Measurements from ENCODE around the gene ARFIP1. TPM values are rescaled to one million over a fixed set of nuclear protein-coding genes. Genes with fewer than 3 reads are reported as not detected.

ARFIP1 gene
- total RNA-seq, 5 donors from 2014 or later (not counting 1 experiment from before 2014, with no cell fraction given) = 8.2 to 16.3 (median 12.1) TPM

- Histone ChIP-seq H3K36me3 (ENCODE audit: control insufficient read depth in 2 of 2, extremely low read depth in 1 of 2, insufficient read depth in 1 of 2, low read length in 1 of 2) (no peaks in the 10 kb centered on the region), H3K4me3 (ENCODE audit: control insufficient read depth in 1 of 2, extremely low read depth in 1 of 2, low read length in 1 of 2) (no peak overlapping the region), H3K27me3 (replicated peaks in 1 of 2; ENCODE audit: control insufficient read depth in 2 of 2, extremely low read depth in 1 of 2, insufficient read depth in 2 of 2, low read length in 1 of 2) (peaks cover 0 to 16% of the 10 kb centered on the region in 2 experiments), H3K27ac (ENCODE audit: low read length) (no peak overlapping the region), H3K4me1 (ENCODE audit: control insufficient read depth in 1 of 2, extremely low read depth in 1 of 2, insufficient read depth in 2 of 2, low read length in 2 of 2) (no peaks in the 10 kb centered on the region), H3K9me3 (no peaks in the 10 kb centered on the region)
- WGBS (ENCODE audit: insufficient coverage) = 65% methylated on average over 3 of the region's 11 CpGs
- no peak for ATAC-seq (replicated peaks in 1 of 4)
- no peak overlapping the region for H3K4me3 Mint-ChIP-seq
- no peaks in the 10 kb centered on the region for H3K9me3 Mint-ChIP-seq
- H3K36me3 Mint-ChIP-seq = peaks cover 2% of the 10 kb centered on the region
- DNase-seq = no peak
- H3K4me1 Mint-ChIP-seq = no peaks in the 10 kb centered on the region
- CTCF ChIA-PET = interaction anchor here in 1 of 2 donors (0.6 to 0.7 kb wide), 2 partner anchors 20 to 44 kb away, joined by 3 read pairs; no protein-coding TSS in a partner anchor
- no peak overlapping the region for H3K27ac Mint-ChIP-seq
- POLR2A ChIA-PET = no interaction called here
- peaks cover 18 to 19% of the 10 kb centered on the region in 2 donors for H3K27me3 Mint-ChIP-seq
These were observed 170.9 kb downstream of the ARFIP1 start for GRCh38 chr4:152950402-152951274.

GRCh38 chr4:152951348-152951747 lies 171.6 kb downstream of the ARFIP1 start:
- Mint-ChIP-seq H3K36me3 (no peaks in the 10 kb centered on the region), H3K4me3 (no peak overlapping the region), H3K27ac (no peak overlapping the region), H3K4me1 (no peaks in the 10 kb centered on the region), H3K27me3 (peaks cover 14 to 19% of the 10 kb centered on the region in 2 donors), H3K9me3 (no peaks in the 10 kb centered on the region)
- H3K9me3 ChIP-seq = no peaks in the 10 kb centered on the region
- WGBS (ENCODE audit: insufficient coverage) = 80% methylated on average over 2 of the region's 3 CpGs
- H3K4me1 ChIP-seq (ENCODE audit: control insufficient read depth in 1 of 2, extremely low read depth in 1 of 2, insufficient read depth in 2 of 2, low read length in 2 of 2) = no peaks in the 10 kb centered on the region
- ATAC-seq (replicated peaks in 1 of 4) (no peak), DNase-seq (no peak)
- H3K36me3 ChIP-seq (ENCODE audit: control insufficient read depth in 2 of 2, extremely low read depth in 1 of 2, insufficient read depth in 1 of 2, low read length in 1 of 2) = no peaks in the 10 kb centered on the region
- ChIA-PET CTCF (no interaction called here), POLR2A (no interaction called here)
- H3K27me3 ChIP-seq (replicated peaks in 1 of 2; ENCODE audit: control insufficient read depth in 2 of 2, extremely low read depth in 1 of 2, insufficient read depth in 2 of 2, low read length in 1 of 2) = peaks cover 0 to 16% of the 10 kb centered on the region in 2 experiments
- H3K4me3 ChIP-seq (ENCODE audit: control insufficient read depth in 1 of 2, extremely low read depth in 1 of 2, low read length in 1 of 2) = no peak overlapping the region
- no peak overlapping the region for H3K27ac ChIP-seq (ENCODE audit: low read length)

GRCh38 chr4:152953514-152953913 lies 173.8 kb downstream of the ARFIP1 start:
- Histone ChIP-seq H3K36me3 (ENCODE audit: control insufficient read depth in 2 of 2, extremely low read depth in 1 of 2, insufficient read depth in 1 of 2, low read length in 1 of 2) (no peaks in the 10 kb centered on the region), H3K27ac (ENCODE audit: low read length) (no peak overlapping the region), H3K4me3 (ENCODE audit: control insufficient read depth in 1 of 2, extremely low read depth in 1 of 2, low read length in 1 of 2) (no peak overlapping the region), H3K4me1 (ENCODE audit: control insufficient read depth in 1 of 2, extremely low read depth in 1 of 2, insufficient read depth in 2 of 2, low read length in 2 of 2) (no peaks in the 10 kb centered on the region), H3K27me3 (replicated peaks in 1 of 2; ENCODE audit: control insufficient read depth in 2 of 2, extremely low read depth in 1 of 2, insufficient read depth in 2 of 2, low read length in 1 of 2) (peaks cover 0 to 14% of the 10 kb centered on the region in 2 experiments), H3K9me3 (no peaks in the 10 kb centered on the region)
- H3K4me3 Mint-ChIP-seq = no peak overlapping the region
- WGBS (ENCODE audit: insufficient coverage) = no CpG with 5 or more reads among the region's 3 CpGs
- peaks cover 0 to 6% (median 0%) of the 10 kb centered on the region in 3 donors for H3K4me1 Mint-ChIP-seq
- no peak for ATAC-seq (replicated peaks in 1 of 4)
- no peaks in the 10 kb centered on the region for H3K36me3 Mint-ChIP-seq
- DNase-seq = no peak
- H3K27ac Mint-ChIP-seq = no peak overlapping the region
- ChIA-PET CTCF (no interaction called here), POLR2A (no interaction called here)
- no peaks in the 10 kb centered on the region for H3K9me3 Mint-ChIP-seq
- peaks cover 4 to 7% of the 10 kb centered on the region in 2 donors for H3K27me3 Mint-ChIP-seq

GRCh38 chr4:152954741-152955140 lies 175.0 kb downstream of the ARFIP1 start:
- H3K27ac Mint-ChIP-seq = no peak overlapping the region
- no peak overlapping the region for H3K27ac ChIP-seq (ENCODE audit: low read length)
- WGBS (ENCODE audit: insufficient coverage) = no CpG with 5 or more reads among the region's 1 CpG
- DNase-seq (no peak), ATAC-seq (replicated peaks in 1 of 4) (no peak)
- no peaks in the 10 kb centered on the region for H3K9me3 Mint-ChIP-seq
- peaks cover 4% of the 10 kb centered on the region in 2 donors for H3K27me3 Mint-ChIP-seq
- ChIA-PET POLR2A (no interaction called here), CTCF (no interaction called here)
- H3K4me1 ChIP-seq (ENCODE audit: control insufficient read depth in 1 of 2, extremely low read depth in 1 of 2, insufficient read depth in 2 of 2, low read length in 2 of 2) = no peaks in the 10 kb centered on the region
- no peaks in the 10 kb centered on the region for H3K9me3 ChIP-seq
- H3K4me1 Mint-ChIP-seq = peaks cover 0 to 6% (median 0%) of the 10 kb centered on the region in 3 donors
- peaks cover 0 to 11% of the 10 kb centered on the region in 2 experiments for H3K27me3 ChIP-seq (replicated peaks in 1 of 2; ENCODE audit: control insufficient read depth in 2 of 2, extremely low read depth in 1 of 2, insufficient read depth in 2 of 2, low read length in 1 of 2)
- no peaks in the 10 kb centered on the region for H3K36me3 Mint-ChIP-seq
- H3K36me3 ChIP-seq (ENCODE audit: control insufficient read depth in 2 of 2, extremely low read depth in 1 of 2, insufficient read depth in 1 of 2, low read length in 1 of 2) = no peaks in the 10 kb centered on the region
- no peak overlapping the region for H3K4me3 ChIP-seq (ENCODE audit: control insufficient read depth in 1 of 2, extremely low read depth in 1 of 2, low read length in 1 of 2)
- no peak overlapping the region for H3K4me3 Mint-ChIP-seq

GRCh38 chr4:152956147-152956546 lies 176.4 kb downstream of the ARFIP1 start:
- Histone ChIP-seq H3K27me3 (replicated peaks in 1 of 2; ENCODE audit: control insufficient read depth in 2 of 2, extremely low read depth in 1 of 2, insufficient read depth in 2 of 2, low read length in 1 of 2) (peaks cover 0 to 6% of the 10 kb centered on the region in 2 experiments), H3K4me3 (ENCODE audit: control insufficient read depth in 1 of 2, extremely low read depth in 1 of 2, low read length in 1 of 2) (no peak overlapping the region), H3K36me3 (ENCODE audit: control insufficient read depth in 2 of 2, extremely low read depth in 1 of 2, insufficient read depth in 1 of 2, low read length in 1 of 2) (no peaks in the 10 kb centered on the region), H3K9me3 (no peaks in the 10 kb centered on the region), H3K4me1 (ENCODE audit: control insufficient read depth in 1 of 2, extremely low read depth in 1 of 2, insufficient read depth in 2 of 2, low read length in 2 of 2) (no peaks in the 10 kb centered on the region), H3K27ac (ENCODE audit: low read length) (no peak overlapping the region)
- Mint-ChIP-seq H3K4me3 (no peak overlapping the region), H3K27me3 (peaks cover 0 to 1% of the 10 kb centered on the region in 2 donors), H3K27ac (no peak overlapping the region), H3K4me1 (peaks cover 0 to 6% (median 0%) of the 10 kb centered on the region in 3 donors), H3K36me3 (no peaks in the 10 kb centered on the region), H3K9me3 (no peaks in the 10 kb centered on the region)
- no CpG with 5 or more reads among the region's 2 CpGs for WGBS (ENCODE audit: insufficient coverage)
- CTCF ChIA-PET = no interaction called here
- no peak for DNase-seq
- ATAC-seq (replicated peaks in 1 of 4) = no peak
- POLR2A ChIA-PET = no interaction called here

- no peak overlapping the region for H3K27ac Mint-ChIP-seq
- 88% methylated on average over 7 of the region's 12 CpGs for WGBS (ENCODE audit: insufficient coverage)
These were observed 177.1 kb downstream of the ARFIP1 start for GRCh38 chr4:152956650-152957436.

More at GRCh38 chr4:152956650-152957436, 177.1 kb downstream of the ARFIP1 start:
- Mint-ChIP-seq H3K27me3 (peaks cover 0 to 1% of the 10 kb centered on the region in 2 donors), H3K4me1 (peaks cover 0 to 6% (median 0%) of the 10 kb centered on the region in 3 donors), H3K4me3 (no peak overlapping the region), H3K9me3 (no peaks in the 10 kb centered on the region), H3K36me3 (no peaks in the 10 kb centered on the region)
- Histone ChIP-seq H3K4me1 (ENCODE audit: control insufficient read depth in 1 of 2, extremely low read depth in 1 of 2, insufficient read depth in 2 of 2, low read length in 2 of 2) (no peaks in the 10 kb centered on the region), H3K36me3 (ENCODE audit: control insufficient read depth in 2 of 2, extremely low read depth in 1 of 2, insufficient read depth in 1 of 2, low read length in 1 of 2) (no peaks in the 10 kb centered on the region), H3K27ac (ENCODE audit: low read length) (no peak overlapping the region), H3K4me3 (ENCODE audit: control insufficient read depth in 1 of 2, extremely low read depth in 1 of 2, low read length in 1 of 2) (no peak overlapping the region), H3K9me3 (no peaks in the 10 kb centered on the region), H3K27me3 (replicated peaks in 1 of 2; ENCODE audit: control insufficient read depth in 2 of 2, extremely low read depth in 1 of 2, insufficient read depth in 2 of 2, low read length in 1 of 2) (peaks cover 0 to 9% of the 10 kb centered on the region in 2 experiments)
- ChIA-PET CTCF (no interaction called here), POLR2A (no interaction called here)
- ATAC-seq (replicated peaks in 1 of 4) = no peak
- DNase-seq = no peak
